NCI-H2081 (cell line): ENCODE measurements around the gene SELENOK.
"Not testable (repeated sequence)": the region's sequence is repeated elsewhere in the genome, so short reads cannot be mapped to it uniquely, and the experiment has no call there.

Experiments used
- DNase-seq, 2 experiments: peaks; one replicate each; lab custom pipeline; 2025; lab: John Stamatoyannopoulos, UW

The SELENOK gene

GRCh38 chr3:53891497-53892285 lies at the start of gene SELENOK:
Gene SELENOK (minus strand): TSS chr3:53891859.
- peak; percentile 96 to 98 for DNase-seq

- no peak for DNase-seq
Measured at GRCh38 chr3:53941184-53941583, 49.5 kb upstream of the SELENOK start.

- no peak for DNase-seq
Measured at GRCh38 chr3:53940623-53941022, 49.0 kb upstream of the SELENOK start.

GRCh38 chr3:53939813-53940212 lies 48.2 kb upstream of the SELENOK start:
- no peak for DNase-seq

GRCh38 chr3:53939086-53939582 lies 47.5 kb upstream of the SELENOK start:
- DNase-seq: no peak

- DNase-seq: peak; percentile 43 to 56
Measured at GRCh38 chr3:53938645-53939044, 47.0 kb upstream of the SELENOK start.

- no peak for DNase-seq
Measured at GRCh38 chr3:53936347-53936746, 44.7 kb upstream of the SELENOK start.

GRCh38 chr3:53935283-53935901 lies 43.7 kb upstream of the SELENOK start:
- DNase-seq: no peak

GRCh38 chr3:53927208-53927872 lies 35.7 kb upstream of the SELENOK start:
- not testable (repeated sequence) for DNase-seq

GRCh38 chr3:53921296-53921695 lies 29.6 kb upstream of the SELENOK start:
- peak in 1 of 2 experiments; percentile 0 for DNase-seq

GRCh38 chr3:53919741-53920140 lies 28.1 kb upstream of the SELENOK start:
- DNase-seq: no peak

GRCh38 chr3:53913401-53913800 lies 21.7 kb upstream of the SELENOK start:
- peak in 1 of 2 experiments; percentile 18 for DNase-seq

GRCh38 chr3:53902711-53903110 lies 11.1 kb upstream of the SELENOK start:
- no peak for DNase-seq

- no peak for DNase-seq
Measured at GRCh38 chr3:53902067-53902466, 10.4 kb upstream of the SELENOK start.

- DNase-seq: no peak
Measured at GRCh38 chr3:53900666-53901331, 9.1 kb upstream of the SELENOK start.

GRCh38 chr3:53899750-53900149 lies 8.1 kb upstream of the SELENOK start:
- no peak for DNase-seq

- DNase-seq: no peak
Measured at GRCh38 chr3:53892286-53892637, 603 bp upstream of the SELENOK start.

GRCh38 chr3:53890726-53891475 lies 758 bp downstream of the SELENOK start:
- DNase-seq: peak; percentile 4 to 39

- no peak for DNase-seq
Measured at GRCh38 chr3:53888232-53888631, 3.4 kb downstream of the SELENOK start.

- no peak for DNase-seq
Measured at GRCh38 chr3:53887446-53887845, 4.2 kb downstream of the SELENOK start.

- no peak for DNase-seq
Measured at GRCh38 chr3:53885239-53885638, 6.4 kb downstream of the SELENOK start.

- DNase-seq: no peak
Measured at GRCh38 chr3:53884623-53885022, 7.0 kb downstream of the SELENOK start.
